GM18526 (cell line): ENCODE measurements around the gene ADAMTS5.

Source experiments
- POLR2A ChIP-seq: IDR thresholded peaks from 3 replicates; pipeline ENCODE4 v1.6.1; 2011; ENCODE audit not compliant: insufficient read length; ENCODE audit errors: extremely low read depth

ADAMTS5 gene

DNA sequence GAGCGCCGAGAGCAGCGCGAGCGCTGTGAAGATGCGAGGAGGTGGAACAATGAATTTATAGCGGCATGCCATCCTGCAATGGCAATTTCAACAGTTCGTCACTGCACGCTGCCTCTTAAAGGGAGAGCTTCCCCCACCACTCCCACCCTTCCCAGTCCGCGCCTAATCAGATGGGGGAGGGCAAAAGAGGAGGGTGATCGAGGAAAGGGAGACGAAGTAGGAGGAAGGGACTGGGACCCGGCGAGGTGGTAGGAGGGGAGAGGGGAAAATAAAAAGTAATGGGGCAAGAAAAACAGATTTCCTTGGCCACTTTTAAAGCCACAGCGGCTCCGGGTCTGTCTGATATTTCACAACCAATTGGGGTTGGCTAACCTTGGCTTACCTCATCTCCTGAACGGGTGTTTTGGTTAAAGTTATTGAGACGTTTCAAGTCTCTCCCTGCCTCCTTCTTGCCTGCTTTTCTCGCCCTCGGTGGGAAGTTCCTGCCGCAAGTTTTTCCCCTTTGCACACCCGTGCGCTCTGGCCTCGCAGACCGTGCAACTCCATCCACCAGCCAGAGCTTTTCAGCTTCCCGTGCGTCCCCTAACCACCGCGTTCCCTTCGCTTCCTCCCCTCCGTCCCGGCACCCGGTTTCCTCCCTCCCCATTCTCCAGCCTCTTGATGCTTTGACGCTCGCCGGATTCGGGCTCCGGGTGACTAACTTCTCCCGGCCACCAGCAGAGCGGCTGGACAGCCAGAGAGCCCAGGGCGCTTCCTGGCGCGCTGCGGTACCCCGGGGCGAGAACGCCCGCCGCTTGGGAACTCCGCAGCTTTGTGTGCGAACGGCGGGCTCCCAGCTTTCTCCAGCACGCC is at the start of gene ADAMTS5:
Gene ADAMTS5, minus strand, starts transcription at position 27 of the 852 bp plus-strand sequence. CDS start 697 bp downstream, outside the sequence.
- TF ChIP-seq POLR2A: no peak

DNA sequence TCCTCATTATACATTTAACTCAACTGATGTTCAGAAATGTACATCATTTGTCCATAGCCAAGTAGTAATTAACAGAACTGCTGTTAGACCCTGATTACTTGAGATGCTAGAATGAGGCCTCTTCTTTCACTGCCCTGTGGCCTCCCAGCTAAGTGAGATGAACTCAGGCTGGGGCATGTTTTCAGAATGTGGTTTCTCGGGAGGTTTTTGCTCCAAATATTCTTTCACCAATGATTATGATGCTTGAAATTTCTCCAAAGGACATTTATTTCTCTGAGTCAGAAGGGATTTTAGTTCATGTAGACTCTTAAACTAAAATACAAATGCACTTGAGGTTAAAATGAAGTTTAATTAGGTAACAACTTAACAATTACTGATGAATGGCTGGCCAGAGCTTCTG is 34.6 kb upstream of the ADAMTS5 start:
- no peak for TF ChIP-seq POLR2A

DNA sequence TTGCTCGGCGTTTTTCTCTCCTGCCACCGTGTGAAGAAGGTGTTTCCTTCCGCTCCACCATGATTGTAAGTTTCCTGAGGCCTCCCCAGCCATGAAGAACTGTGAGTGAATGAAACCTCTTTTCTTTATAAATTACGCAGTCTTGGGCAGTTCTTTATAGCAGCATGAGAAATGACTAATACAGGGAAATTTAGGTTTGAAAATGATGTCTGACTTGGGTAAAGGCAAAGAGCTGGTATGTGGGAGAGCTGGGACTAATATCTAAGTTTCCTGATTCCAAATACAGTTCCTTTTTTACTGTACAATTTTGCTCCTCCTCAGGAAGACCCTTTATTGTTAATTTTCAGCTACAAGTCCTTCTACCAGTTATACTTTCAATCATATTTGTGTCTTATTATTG is 16.7 kb upstream of the ADAMTS5 start:
- no peak for TF ChIP-seq POLR2A

DNA sequence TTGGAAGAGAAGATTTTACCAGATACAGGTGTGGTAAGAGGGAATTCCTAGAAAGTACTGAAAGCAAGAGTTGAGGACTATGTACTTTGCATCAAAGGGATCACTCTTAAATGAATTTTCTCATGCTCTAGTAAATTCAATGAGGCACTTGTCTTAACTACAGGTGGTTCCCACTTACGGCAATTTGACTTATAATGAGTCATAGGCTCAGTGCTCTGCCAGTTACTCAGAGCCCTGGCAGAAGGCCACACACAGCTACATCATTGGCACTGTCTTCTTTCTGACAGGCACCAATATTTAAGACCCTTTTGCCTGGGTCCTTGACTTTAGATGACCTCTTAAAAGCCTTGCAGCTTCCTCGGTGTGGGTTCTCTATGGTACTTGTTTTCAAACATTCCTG is 15.9 kb upstream of the ADAMTS5 start:
- TF ChIP-seq POLR2A: no peak

DNA sequence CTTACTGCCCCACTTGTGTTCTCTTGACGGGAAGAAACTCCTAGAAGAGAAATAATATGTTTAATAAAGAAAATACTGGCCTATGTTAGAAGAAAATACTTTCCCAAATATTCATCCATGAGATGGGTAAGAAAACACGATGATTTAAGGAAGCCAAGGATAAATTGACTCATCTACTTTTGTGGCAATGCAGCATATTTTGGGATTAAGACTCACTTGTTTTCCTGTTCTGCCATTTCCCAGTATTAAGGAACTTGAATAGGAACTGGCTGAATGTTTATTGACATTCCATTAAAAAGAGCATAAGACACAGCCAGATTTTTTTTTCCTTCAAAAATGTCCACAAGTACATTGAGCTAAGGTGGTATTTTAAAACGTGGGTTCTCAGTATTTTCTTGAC is 10.9 kb upstream of the ADAMTS5 start:
- TF ChIP-seq POLR2A: no peak

DNA sequence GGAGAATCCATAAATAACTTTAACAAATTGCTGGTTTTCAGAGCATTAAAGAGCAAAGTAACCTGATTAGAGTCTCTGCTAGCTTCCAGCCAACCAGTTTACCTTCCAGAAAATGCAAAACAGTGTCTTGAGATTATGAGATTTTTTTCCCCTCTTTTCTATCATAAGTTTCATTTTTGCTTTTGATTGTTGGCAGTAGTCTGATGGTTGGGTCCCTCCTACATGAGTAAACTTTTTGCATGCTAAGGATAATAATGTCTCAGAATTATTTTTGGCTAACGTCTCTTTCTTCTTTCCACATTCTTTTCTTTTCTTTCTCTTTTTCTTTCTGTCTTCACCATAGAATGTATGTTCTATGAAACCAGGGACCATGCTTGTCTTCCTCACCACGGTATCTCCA is 6.3 kb upstream of the ADAMTS5 start:
- TF ChIP-seq POLR2A: no peak

DNA sequence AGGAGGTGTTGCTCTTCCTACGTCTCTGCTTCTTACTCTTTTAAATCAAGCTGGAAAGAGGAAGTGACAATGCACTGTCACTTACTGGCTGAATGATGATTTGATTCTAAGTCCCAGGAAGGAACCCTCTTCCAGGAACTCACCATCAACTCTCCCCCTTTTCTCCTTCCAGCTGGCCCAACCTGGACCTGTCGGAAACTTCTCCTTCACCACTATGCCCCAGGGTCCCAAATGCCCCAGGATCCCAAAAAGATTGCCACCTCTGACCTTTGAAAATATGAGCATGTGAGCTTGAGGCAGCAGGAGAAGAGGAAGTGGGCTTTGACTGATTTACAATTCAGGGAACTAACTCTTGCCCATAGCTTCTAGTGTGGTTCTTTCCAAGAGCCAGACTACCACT is 5.3 kb upstream of the ADAMTS5 start:
- no peak for TF ChIP-seq POLR2A

DNA sequence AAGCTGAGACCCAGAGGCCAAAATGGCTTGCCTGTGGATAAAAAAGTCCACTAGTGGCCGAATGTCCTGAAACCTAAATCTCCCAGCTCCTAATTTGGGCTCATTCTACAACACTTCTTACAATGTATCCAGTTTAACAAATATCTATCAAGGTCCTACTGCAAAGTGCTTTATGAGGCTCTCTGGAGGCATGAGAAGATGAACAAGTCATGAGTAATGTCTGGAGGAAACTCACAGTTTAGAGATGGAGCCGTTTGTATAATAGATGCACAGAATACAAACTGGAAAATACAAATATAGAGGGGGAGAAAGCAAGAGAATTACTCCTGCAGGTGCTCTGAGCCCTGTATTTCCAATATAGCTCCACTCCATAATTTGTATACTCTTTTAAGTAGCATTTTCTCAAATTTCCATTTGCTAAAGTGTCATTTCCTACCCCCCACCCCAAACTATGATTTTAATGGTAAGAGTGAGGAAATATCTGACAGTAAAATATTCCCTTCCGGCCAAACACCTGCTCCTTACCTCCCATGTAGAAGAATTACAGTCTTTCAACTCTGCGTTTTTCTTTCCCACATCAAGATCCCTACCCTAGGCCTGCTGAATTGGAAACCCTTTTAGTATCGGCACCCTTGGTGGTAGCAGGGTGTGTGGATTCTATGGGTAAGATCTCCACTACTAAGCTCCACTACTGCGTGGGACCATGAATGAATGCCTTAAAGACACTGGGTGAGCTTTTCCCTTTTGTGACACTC is 3.3 kb upstream of the ADAMTS5 start:
- TF ChIP-seq POLR2A: no peak

DNA sequence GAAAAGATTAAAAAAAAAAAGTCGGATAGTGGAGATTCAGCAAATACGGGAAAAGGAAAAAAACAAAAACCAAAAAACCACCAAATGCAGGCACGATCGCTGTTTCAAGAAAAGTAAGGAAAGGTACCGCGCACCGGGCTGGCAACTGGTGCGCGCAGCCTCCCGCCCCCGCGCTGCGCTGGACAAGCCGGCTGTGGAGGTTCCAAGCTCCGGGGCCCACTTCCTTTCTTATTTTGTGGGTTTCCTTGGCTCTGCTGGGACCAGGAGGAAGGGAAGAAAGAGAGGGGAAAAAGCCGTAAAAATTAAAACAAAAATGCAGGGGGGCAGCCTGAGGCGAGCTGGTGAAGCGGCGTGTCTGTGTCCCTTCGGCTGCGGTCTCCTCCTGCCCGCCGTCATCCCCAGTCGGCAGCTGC is 233 bp downstream of the ADAMTS5 start:
- TF ChIP-seq POLR2A: no peak

DNA sequence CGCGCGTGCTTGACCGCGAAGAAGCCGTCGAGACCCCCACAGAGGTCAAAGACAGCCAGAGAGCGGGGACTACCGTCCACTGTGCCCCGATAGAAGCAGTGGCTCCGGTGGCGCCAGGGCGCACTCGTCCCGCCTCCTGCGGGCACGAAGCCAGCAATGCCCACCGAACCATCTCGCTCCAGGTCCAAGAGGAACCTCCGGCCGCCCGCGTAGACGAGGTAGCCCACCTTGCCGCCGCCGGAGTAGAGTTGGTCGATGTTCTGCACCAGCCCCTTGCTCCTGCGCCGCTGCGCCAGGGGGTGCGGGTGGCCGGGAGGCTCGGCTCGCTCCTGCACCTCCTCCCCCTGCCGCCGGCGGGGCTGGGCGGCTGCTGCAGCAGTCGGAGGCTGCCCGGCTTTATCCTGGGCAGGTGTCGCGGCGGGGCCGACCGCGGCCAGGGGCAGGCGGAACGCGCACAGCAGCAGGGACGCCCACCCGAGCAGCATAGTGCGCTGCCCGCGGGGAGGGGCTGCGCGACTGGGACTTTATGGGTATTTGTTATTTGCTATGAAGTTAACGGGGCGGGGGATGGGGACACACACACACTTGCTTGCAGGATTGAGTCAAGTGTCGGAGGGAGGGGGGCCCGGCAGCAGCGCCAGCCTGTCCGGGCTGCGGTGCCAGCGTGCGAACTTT is 844 bp downstream of the ADAMTS5 start:
- no peak for TF ChIP-seq POLR2A

DNA sequence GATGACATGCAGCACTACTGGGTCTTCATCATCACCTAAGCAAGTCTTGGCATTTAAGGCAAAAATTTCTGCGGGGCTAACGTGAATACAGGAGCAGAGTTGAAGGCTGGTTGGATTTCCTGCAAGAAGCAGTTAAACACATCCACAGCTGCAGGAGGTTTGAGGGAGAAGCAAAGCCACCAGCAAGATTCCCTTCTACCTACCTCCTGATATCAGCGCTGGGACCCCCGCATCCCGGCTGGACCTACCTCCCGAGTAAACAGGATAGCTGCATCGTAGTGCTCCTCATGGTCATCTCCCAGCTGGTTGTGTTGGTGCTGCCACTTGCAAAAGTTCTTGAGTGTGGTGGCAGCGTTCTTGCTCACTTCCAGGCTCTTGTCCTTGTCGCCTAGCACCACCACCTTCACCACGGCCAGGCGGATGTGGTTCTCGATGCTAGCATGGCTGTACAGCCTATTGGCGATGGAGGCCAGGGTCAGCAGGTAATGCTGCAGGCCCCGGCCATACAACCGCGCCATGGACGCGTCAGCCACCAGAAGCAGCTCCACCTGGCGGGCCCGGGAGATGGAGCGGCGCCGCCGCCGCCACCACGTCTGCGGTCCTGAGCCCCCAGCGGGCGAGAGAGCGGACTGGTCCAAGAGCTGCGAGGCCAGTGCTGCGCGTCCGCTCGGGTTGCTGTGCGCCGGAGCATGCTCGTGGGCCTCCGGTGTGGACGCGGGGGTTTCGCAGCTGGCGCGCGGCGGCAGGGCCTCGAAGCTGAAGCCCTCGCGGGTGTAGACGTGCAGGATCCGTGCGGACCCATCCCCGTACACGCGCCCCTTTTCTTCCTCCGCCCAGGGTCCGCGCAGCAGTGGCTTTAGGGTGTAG is 1.6 kb downstream of the ADAMTS5 start:
- no peak for TF ChIP-seq POLR2A

DNA sequence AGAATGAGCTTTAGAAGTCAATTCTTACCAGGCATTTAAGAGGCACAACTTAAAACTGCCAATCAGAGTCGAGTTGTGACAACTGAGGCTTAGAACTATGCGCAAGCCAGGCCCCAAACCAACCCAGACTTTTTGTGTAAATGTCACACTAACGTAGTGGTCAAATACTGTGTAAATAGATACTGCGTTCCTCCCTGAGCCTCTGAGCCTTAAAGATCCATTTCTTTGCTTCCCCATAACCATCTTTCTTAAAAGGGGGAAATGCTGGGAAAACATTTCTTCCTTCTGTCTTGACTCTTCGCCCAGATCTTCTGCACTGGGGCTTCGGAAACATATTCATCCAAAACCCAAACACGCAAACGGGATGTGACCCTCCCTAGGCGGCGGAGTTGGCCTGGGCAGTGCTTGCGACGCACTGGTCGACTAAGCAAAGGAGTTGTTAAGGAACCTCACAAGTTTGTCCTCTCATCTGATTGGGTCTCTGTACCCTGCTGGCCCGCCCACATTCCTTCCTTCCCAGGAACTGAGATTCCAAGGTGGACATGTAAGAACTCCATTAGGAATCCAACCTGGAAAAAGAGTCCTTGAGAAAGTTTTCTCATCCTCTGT is 2.6 kb downstream of the ADAMTS5 start:
- no peak for TF ChIP-seq POLR2A

DNA sequence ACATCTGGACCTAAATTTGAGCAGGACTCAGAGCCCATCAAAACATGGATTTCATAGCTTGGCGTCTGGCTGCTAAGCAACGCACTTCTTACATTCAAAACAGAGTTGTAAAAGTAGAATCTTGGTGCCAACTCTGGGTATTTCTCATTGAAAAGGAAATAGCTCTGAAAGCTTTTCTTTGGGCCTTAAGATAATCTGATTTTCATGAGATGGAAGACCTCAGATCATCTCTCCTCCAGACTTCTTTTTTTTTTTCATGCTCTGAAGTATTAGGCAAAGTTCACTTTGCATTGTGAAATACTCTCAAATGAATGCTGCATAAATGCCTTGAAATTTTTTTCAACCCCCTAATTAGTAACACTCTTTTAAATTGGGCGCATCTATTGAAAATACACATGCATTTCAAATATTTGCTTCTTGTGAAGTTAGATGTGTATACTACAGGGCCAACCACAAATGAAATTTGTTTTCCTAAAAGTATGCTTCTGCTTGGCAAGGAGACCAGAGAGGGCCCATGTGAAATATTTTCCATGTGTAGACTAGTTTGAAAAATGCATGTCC is 4.2 kb downstream of the ADAMTS5 start:
- no peak for TF ChIP-seq POLR2A

DNA sequence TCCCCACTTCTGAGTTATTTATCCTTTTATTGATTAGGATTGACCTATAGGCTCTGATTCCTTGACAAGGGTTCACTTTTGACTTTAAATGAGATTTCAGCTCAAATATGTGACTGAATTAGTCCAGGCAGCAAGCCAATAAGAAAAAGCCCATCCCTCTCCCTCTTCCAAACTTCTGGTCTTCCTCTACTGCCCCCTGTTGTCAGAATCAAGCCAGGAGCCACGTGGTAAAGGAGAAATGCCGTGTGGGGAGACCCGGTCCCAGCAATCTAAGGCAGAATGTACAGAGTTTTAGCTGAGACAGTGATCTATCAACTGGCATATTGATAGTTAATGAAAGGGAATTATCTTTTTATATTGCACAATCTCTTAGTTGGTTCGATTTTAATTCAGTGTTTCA is 5.2 kb downstream of the ADAMTS5 start:
- no peak for TF ChIP-seq POLR2A
